Stimulated activated naive CD8-positive, alpha-beta T cell treated with anti-CD3 and anti-CD28 coated beads, Interleukin-15, Interleukin-2, amounts not matched to agents 100 U/mL and 50 U/mL, for 24 hours (primary cell): ENCODE results near the gene TM4SF18.
A peak's percentile ranks its signal among the peaks of the same experiment; 100 is the strongest.

Experiments used
- ATAC-seq: fragments of 150-1000 bp; cut with Tn5 transposase; one replicate; pipeline ENCODE4 v1.10.0; 2021
- DNase-seq: peaks from one replicate; pipeline ENCODE4 v3.0.0; 2021

The TM4SF18 gene

DNA sequence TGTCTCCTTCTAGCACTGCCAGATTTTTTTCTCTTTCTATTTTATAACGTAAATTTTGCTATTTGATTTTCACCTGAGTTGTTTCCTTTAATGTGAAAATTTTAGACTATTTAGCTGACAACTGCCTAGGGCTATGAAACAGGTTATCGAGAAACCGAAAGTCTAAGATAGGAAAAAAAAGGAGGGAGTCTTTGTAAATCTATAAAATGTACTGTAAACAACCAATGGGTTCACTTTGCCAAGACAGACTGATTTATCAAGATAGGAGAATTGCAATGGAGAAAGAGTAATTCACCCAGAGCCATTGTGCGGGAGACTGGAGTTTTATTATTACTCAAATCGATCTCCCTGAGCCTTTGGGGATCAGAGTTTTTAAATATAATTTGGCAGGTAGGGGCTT lies 50.0 kb downstream of the TM4SF18 start:
- DNase-seq: no peak
- ATAC-seq: no peak

DNA sequence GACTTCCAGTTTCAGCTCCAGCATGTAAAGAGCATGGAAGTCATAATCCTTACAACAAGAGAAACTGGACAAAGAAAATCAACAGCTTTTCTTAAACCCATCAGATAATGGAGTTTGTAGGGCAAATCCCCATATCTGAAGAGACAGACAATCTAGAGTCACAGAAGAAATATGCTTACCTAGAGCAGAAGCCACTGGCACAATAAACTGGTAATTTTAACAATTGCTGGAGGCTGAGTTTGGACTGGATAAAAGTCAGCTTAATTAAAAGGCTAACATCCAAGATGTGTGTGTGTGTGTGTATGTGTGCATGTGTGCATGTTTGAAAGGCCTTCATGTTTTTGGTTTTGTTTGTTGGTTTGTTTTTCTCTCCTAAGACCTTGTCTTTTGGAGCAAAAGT lies 50.6 kb downstream of the TM4SF18 start:
- ATAC-seq: no peak

DNA sequence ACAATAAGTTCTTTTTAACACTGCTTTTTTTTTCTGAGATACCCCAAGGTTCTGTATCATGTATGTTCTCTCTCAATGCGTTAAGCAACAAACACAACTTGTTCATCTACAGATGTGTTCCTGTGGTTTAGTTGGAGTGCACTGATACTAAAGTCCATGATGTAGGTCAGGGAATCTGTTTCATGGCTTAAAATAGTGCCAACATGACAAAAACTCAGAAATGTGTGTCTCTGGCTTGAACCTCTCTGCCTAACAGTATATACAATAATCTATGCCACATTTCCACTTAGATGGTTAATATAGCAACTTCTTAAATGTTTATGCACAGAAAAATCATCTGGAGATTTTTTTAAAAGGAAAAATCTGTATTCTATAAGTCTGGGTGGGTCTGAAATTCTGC lies 51.1 kb downstream of the TM4SF18 start:
- ATAC-seq: no peak
- DNase-seq: no peak

More for the DNA sequence above, 50.6 kb downstream of the TM4SF18 start:
- DNase-seq: no peak

DNA sequence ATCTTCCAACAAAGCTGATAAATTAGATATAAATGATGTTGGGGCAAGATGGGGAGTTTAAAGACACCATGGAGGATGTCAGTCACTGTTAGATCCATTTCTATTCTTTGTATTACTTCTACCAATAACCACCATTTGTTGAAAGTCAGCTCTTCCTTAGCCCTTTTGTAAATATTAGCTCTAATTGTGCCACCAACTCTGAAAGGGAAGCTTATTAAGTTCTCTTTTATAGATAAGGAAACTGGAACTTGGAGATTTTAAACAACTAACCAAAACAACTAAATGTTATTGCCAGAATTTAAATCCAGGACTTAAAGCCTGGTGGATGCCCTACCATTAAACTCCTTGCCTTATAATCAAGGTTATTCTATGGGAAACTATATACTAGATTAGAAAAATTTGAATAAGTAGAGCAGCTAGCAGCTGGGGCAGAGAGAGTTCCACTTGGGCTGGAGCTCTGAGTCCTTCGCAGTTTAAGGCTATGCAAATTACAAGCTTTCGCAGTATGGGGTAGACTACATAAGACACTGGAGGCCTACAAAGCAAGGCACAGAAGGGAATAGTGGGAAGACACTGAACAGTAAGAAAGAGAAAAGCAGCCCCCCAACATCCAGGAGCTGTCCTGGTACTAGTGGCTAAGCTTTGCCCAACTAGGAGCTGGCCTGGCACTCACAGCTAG lies 52.6 kb downstream of the TM4SF18 start:
- no peak for ATAC-seq
- DNase-seq: no peak

DNA sequence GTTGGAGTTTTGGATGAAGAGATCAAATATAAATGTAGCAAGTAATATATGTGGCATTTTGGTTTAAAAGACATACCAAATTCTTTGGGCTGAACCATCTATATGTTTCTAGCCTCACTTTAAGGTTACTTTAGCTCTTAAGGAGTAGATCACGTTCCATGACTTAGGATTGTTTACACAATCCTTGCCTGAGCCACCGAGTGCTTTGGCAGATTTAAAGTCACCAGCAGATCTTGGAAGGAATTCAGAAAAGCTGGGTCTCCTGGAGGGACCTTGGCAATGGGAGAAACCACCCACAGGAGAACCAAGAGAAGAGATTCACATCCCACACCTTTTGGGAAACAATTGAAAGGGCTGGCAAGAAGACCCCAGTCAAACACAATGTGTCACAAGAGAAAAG lies 54.5 kb downstream of the TM4SF18 start:
- DNase-seq (no peak), ATAC-seq (no peak)

DNA sequence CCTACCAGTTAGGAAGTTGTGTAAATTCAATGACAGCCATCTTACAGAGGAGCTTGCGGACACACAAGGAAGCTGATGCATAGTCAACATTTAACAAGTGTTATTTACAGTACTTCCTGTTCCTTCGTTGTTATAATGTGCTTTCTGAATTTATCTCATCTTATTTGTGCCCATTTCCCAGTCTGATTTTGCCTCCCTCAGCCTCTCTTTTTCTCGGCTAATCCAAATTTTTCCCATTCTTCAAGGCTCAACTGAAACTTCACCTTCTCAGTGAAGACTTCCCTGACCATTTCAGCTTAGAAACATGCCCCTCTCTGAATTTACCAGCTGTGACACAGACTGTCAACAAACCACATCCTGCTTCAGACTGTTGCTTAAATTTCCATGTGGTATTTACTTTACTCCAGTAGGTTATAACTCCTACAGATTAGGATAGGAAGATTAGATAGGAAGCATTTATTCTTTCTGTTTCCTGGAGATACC lies 56.1 kb downstream of the TM4SF18 start:
- peak; percentile 71 for ATAC-seq
- no peak for DNase-seq

DNA sequence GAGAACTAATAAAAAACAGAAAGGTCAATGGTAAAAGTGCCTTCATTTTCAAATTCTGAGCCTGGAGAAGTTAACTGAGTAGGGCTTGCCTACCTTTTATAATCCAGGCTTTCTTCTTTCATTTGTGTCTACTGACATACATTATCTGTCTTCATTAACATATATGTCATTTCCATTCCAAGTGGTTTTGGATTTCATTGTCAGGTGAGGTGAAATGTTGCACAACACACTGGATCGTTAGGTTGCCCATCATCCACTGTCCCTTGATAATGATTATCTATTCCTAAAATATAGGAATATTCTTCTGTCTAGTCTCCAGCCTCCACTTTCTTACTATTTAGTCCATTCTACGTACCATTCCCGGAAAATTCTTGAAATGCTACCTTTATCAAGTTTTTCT lies 56.8 kb downstream of the TM4SF18 start:
- ATAC-seq: no peak
- DNase-seq: no peak

DNA sequence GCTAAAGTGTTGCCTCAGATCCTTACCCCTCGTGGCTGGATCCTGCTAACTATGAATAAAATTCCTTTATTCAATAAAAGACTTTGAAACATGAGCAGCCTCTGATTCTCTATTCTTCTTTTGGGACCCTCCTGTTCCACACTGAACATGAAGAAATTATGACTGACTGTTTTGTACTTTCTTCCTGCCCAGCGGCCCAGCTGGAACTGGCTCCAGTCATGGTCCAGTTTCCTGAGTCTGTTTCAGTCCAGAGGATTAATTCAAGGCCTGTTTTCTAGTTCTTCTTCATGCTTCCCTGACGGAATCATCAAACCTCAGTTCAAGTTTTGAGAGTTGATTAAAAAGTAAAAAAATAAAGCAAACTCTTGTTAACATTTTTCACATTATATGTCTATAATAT lies 59.2 kb downstream of the TM4SF18 start:
- ATAC-seq (no peak), DNase-seq (no peak)

DNA sequence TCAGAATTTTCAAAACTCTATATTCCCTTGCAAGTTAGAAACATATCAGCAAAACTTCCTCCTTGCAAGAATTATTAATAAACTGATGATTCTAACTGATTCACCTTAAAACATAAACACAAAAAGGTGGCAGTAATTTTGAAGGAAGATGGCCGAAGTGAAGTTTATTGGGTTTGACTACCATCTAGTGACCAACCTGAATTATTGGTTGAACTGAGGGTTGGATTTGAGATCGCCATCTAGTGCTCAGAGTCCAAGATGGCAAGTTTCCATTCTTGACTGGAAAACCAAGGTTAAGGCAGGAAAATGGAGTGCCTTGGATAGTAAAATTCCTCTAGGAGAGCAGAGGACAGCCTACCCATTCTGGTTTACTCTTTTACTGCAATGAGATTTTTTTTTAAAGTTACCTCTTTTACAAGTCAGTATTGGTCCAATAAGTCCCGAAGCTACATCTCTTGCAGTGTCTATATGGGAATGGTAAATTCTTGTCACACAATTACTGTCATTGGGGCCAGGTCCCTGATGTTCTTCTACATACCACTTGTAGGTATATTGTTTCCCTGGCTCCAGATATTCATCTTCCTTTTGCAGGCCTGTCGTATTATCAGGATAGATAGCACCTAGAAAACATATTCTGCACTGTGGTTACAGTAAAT lies 60.2 kb downstream of the TM4SF18 start:
- DNase-seq: no peak
- peak; percentile 61 for ATAC-seq

DNA sequence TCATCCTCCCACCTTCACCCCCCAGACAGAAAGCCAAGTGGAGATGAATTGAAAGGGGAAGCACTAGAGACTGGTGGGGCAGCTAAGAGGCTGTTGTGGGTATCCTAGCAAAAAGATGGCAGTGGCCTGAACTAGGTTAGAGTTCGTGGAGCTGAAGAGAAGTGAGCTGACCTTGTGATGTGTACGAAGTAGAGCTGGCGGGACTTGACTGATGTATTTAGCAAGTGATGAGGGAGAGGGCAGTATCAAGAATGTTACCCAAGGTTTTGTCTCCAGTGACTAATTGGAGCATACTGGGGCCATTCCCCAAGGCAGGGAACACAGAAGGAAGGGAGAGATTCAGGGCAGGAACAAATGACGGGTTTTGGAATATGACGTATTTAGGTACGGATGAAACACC lies 61.8 kb downstream of the TM4SF18 start:
- ATAC-seq (no peak), DNase-seq (no peak)

DNA sequence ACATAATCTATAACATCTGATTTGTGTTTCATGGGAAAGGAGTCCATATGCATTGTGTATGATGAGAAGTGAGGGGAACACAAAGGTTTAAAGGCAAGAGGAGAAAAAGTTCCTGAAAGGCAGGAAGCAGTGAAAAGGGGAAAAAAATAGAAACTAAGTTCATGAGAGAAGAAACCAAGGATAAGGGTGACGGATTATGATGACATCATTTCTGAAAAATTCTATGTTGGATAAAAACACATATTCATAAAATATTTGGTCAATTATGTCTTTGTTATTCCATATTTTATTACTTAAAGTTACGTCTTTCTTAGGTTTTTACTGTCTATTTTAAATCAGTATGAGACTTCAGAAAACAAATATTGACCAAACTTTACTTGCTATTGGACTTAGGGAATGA lies 63.3 kb downstream of the TM4SF18 start:
- ATAC-seq: no peak
- no peak for DNase-seq

DNA sequence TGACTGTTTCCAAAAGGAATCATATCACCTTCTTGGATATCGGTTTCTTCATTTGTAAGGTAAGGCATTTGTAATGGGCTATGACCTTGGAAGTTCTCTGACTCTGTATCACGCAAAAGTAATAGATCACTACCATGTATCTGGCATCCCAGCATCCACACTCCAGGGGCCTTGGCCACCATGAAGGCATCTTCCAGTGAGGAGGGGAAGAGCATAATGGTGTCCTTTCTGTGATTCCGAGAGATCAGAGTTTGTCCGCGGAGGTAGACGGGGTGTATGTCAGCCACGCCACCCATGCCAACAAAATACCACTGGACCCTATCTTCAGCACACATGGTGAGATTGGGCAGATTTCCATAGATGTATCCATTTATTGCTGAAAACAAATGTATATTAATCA lies 63.7 kb downstream of the TM4SF18 start:
- DNase-seq (no peak), ATAC-seq (no peak)
